Stimulated activated CD8-positive, alpha-beta memory T cell treated with anti-CD3 and anti-CD28 coated beads, Interleukin-15, amount 100 ng/mL, for 1 hour (primary cell): ENCODE results near the gene NEK2.
"Not testable (repeated sequence)": the region's sequence is repeated elsewhere in the genome, so short reads cannot be mapped to it uniquely, and the experiment has no call there.

Experiments used
- DNase-seq: peaks from one replicate; pipeline ENCODE4 v3.0.0-alpha.2; 2020; ENCODE audit warnings: low read depth

NEK2 gene

DNA sequence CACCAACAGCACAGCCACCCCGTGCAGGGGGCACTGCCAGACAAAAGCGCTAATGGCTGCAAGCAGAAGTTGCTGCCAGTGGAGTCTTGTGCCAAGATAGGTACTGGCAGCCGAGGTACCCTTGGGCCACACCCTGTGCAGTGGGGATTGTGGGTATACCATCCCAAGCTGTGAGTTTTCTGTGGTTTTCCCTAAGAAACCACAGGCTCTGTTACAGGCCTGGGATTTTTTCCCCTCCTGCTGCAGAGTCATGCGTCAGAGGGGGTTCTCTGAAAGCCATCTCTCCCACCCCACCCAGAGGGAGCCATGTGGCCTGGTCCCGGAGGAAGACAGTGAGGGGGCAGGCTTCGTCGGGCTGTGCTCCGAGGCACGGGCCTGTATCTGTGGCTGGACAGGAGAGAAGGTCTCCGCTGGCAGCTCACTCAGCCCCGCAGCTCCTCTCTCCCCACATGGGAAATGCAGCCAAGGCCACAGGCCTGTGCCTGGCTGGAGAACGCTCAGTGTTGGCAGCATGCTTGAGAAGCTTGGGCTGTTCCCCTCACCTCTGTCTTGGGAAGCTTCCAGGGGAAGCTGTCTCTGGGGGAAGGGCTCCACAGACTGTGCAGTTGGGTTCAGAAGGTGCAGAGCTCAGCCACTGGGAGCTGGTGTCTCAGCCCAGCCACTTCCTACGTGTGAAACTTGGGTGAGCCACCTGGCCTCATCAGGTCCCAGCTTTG lies 42.5 kb downstream of the NEK2 start:
- no peak for DNase-seq

DNA sequence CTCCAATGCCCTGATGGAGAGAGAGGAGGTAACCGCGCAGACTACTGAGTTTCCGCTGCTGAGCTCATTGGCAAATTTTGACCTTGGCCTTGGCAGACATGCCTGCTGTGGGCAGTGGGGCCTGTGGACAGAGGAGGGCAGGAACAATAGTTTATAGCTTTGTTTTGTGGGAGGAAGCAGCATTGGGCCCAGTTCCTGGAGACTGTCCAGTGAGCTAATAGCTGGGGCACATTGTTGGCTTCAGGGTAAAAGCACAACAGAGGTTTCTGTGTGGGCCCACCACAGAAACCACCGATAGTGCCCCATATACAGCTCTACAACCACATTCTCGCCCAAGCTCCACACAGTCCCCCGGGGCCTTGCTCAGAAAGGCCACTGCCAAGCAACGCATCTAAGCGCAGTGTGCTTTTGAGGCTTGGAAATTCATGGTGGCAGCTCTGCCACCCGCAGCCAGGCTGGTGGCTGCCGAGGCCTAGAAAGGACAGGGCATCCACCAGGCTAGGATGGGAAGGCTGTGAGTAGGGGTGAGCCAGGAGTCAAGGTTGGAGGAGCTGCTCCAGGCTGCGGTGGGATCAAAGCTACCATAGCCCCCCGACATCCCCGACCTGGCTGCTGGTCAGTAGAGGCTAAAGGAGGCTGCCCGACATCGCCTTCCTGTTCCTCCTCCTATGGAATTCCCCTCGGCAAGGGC lies 43.2 kb downstream of the NEK2 start:
- no peak for DNase-seq

DNA sequence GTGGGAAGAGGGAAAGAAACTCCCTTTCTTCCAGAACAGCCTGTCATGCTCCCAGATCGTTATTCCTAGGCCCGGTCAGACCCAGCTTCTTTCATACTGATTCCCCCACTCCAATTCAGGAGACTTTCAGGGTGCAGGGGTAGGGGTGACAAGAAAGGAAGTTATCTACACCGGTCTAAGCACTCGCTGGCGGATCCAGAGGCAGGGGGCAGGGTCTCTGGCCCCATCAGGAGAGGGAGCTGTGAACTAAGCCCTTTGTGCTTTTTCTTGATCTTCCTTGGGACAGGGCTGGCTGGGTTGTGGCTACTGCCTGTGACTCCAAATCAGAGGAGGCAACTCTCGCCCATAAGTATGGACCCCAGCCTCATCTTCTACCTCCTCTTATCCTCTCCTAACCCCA lies 44.3 kb downstream of the NEK2 start:
- no peak for DNase-seq

DNA sequence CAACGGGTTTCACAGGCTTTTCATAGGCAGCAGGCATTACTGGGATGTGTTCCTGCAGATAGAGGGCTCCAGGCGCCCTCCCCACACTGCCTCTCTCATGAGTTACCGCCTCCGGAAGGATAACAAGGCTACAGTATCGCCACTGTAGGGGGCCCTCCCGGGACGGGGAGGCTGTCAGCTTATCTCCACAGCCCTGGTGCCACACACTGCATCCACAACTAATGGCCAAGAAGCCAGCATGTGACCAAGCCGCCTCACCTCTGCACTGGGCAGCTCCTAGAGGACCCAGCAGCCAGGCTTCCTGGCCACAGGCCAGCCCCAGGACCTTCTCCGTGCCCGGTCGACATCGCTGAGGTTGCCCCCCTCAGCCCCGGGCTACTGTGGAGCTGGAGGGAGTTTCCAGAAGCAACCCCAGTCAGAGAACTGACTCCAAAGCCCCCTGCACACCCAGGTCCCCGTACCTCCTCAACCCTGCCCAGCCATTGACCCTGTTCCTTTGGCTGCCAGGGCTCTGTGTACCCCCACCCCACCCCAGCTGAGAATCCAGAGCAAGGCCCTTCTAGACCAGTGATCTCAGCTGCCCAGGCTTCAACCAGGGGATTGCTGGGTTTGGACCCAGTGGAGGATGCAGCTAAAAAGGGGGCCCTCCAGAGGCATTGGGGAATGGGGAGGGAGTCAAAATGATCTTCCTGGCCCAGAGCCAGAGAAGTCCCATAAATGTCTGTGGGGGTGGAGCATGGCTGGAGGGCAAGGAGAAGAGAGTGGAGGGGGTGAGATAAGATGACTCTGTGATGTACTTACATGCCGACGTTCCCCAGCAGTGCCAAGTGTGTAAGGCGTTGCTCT lies 45.0 kb downstream of the NEK2 start:
- DNase-seq = no peak

DNA sequence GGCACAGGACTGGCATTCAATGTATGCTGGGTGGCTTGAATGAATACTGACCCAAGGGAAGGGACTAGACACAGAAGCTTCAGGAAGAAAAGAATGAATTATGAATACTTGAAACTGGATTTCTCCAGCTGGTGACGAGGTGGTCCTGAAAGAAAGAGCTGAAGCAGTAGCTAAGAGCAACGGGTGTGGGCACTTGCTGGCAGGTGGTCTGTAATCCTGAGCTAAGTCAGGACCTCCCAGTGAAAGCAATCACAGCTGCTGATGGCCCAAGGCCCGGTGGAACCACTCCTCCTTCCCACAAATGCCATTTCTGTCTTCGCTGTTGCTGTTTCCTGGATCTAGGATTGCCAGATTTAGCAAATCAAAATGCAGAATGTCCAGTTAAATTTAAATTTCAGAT lies 47.0 kb downstream of the NEK2 start:
- no peak for DNase-seq

DNA sequence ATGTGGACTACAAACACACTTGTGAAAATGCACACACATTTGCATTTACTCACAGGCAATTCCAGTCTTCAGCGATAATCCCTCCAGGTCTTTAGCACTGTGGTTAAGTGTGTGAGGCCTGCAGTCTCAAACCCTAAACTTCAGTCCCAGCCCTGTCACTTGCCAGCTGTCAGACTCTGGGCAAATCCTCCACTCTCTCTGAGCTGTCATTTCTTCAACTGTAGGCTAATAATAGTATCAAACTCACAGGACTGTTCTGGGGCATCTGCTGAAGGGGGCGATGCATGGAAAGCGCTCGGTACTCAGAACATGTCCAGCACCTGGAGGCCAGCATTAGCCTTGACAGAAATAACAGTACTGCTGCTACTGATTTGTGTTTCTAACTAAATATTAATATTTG lies 48.2 kb downstream of the NEK2 start:
- DNase-seq = no peak

DNA sequence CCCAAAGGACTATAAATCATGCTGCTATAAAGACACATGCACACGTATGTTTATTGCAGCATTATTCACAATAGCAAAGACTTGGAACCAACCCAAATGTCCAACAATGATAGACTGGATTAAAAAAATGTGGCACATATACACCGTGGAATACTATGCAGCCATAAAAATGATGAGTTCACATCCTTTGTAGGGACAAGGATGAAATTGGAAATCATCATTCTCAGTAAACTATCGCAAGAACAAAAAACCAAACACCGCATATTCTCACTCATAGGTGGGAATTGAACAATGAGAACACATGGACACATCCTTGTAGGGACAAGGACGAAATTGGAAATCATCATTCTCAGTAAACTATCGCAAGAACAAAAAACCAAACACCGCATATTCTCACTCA lies 49.6 kb downstream of the NEK2 start:
- DNase-seq = not testable (repeated sequence)

DNA sequence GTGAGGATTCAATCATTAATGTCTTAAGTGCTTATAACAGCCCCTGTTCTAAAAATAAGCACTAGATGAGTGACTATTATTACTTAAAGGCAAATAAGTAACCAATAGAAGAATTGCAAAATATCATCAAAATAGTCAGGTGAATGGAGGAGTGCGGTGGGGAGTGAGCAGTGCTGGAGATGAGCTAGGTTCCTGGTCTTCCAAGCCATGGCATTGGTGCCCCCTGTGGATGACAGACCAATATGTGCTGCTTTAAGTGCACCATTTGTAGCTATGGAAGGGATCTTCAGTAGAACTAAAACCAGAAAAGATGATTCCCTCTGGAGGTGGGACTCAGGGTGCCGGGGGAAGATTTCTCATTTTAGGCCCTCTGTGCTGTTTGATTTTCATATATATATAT lies 50.4 kb downstream of the NEK2 start:
- no peak for DNase-seq

DNA sequence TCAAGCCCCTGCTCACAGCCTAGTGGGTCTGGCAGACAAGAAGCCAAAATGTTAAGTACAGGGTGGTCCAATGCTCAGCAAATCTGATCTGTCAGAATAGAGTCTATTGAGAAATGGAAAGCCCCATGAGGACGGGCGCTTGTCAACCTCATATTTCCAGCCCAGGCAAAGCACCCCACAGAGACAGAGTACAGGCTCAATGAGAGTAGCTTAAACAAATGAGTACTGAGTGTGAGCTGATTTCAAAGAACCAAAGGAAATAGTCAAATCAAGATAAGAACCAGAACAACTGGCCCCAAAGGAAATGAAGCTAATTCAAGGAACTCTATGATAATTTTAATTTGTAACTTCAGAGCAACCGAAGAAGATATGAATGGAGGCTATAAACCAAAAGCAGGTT lies 51.9 kb downstream of the NEK2 start:
- no peak for DNase-seq

DNA sequence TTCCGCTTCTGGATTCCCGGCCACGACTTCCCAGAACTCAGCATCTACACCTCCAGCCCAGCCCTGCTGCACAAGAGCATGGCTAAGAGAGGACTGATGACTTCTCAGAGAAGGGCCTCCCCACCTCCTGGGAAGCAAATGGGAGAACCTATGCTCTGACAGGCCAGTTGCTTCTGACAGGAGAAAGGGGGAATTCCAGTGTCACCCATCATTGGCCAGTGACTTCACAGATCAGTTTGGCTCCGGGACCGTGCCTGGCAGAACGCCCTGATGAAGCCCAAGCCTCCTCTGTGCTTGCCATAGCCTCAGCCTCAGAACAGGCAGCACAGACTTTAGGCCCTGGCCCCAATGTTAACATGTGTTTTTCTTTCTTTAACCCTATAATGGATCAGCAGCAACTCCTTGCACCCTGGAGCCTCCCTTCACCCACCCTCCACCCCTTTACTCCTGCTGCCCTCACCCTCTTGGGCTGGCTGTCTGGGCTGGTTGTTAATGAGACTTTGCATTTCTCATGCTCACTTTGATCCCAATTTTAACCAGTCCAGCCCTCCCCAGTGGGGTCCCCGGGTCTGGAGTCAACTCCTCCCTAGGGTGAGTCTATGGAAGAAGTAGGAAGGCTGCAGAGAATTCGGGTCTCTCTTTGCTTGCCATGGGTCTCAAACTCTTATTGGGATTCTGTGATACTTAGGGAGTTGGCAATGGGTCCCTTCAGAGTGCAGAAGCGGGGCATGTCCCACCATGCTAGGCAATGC lies 53.8 kb downstream of the NEK2 start:
- no peak for DNase-seq

DNA sequence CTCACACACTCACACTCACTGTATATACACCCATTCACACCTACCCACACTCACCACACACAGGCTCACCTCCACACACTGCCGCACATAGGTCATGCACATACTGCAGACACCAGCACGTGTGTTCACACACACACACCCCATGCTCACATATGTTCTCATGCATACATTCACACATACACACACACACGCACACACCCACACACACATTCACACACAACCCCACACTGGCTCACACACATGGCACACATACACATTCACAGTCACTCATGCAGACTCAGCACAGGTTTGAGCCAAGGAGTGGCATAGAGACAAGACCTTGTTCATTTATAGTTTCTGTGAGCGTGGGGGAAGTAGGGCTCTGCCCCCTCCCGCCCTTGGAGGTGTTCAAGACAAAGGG lies 55.3 kb downstream of the NEK2 start:
- DNase-seq = no peak

DNA sequence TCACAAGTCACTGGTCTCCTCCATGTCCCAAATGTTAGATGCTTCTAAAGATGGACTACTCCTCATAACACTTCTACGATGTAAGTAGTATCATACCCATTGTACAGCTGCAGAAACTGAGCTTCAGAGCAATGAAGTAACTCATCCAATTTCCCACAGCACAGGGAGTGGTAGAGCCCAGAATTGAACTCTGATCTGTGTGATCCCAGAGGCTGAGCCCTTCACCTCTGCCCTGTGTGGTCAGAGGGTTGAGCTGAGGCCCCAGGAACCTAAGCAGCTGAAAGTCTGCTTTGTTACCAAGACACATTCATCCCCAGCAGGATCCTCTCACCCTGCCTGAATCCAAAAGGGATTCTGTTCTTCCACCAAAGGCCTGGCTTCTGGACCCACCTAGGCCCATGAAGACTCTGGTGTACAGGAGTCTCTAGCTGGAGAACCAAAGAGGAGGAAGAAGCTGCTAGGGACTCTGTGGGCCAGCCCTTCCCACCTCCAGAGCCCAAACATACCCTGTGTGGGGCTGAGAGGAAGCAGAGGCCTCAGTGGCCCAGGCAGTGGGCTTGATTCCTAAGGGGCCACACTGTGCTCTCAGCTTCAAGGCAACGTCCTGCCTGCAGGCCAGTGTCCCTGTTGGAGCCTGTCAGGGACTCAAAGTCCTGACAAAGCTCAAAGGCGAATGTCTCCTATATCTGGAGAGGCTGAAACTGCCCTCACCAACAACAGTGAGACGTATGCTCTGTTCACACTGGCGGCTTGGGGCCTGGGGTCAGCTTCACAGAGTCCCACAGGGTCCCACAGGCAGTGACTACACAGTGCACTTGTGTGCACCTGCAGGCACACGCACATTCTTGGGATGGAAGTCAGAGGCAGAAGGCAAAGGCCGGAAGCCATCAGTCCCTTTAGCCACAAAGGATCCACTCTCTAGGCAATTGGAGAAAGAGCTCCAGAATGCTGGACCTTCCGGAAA lies 56.1 kb downstream of the NEK2 start:
- DNase-seq = no peak

DNA sequence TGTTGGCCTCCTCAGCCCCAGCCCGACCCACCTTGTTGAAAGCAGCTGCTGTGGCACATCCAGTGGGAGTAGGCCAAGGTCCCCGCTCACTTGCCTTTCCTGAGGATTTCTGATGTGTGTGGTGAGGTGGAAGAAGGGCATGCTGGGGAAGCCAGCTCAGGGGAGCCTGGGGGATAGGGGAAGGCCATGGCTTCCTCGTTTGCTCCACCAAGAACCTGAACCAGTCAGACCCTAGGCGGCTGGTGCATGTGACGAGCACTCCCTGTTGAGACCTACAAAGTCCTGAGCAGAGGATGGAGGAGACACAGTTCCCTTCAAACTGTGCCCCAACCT lies 58.5 kb downstream of the NEK2 start:
- no peak for DNase-seq

DNA sequence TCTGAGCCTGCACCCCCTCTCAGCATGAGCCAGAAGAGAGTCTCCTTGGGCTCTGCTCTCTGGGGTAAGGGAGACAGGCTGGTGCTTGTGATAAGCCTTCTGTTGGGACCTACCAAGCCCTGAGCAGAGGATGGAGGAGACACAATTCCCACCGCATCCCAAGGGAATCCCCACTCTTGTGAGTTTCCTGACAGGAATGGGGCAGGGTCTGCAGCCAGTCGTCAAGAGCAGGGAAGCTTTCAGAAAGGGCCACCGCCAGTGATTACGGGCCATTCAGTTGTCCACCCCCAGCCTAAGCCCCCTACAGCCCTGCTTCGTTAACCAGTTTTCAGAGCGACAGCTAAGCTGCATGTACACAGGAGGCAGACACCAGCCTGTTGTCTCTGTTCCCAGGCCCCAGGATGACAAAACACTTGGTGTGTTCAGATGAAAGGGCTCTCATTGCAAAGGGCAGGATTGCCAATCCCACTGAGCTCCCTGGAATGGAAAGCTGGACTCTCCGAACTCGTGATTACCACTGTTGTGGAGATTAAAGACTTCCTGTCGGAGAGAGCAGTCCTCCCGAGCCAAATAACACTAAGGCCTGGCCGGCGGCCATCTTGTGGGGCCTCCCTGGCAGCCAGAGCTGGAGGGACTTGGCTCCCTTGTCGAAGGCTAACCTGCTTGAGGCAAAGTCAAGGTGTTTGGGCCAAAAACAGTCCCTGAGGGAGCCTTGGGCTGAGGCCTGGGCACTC lies 59.0 kb downstream of the NEK2 start:
- DNase-seq = no peak

DNA sequence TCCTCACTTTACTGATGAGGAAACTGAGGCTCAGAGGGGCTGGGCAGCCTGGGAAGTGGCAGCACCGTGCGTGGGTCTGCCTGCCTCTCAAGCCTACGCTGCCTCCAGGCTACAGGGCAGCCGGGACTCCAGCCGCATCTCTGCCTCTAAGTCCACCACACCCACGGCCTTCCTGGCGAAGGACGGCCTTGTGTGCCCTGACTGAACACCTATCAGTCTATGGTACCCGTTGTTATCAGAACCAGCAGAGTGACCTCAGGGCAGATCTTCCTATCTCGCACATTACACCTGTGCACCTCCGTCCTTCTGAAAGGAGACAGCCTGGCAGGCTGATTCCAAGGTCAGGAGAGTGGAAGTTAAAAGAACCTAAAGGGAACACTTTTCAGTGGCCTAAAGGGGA lies 60.8 kb downstream of the NEK2 start:
- no peak for DNase-seq

DNA sequence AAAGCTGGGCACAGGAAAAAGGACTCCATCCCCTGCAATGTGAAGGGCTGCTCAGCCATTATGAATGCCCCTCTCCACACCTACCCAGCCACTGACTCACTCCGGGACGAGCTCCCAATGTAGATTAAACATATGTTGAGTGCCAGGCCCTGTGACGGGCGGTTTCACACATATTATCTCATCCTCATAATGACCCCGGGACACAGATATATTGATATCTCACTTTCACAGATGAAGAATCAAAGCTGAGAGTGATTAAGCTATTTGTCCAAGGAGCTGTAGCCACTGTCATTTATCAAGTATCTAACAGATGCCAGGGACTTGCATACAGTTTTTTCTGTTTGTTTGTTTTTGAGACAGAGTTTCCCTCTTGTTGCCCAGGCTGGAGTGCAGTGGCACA lies 61.5 kb downstream of the NEK2 start:
- no peak for DNase-seq

DNA sequence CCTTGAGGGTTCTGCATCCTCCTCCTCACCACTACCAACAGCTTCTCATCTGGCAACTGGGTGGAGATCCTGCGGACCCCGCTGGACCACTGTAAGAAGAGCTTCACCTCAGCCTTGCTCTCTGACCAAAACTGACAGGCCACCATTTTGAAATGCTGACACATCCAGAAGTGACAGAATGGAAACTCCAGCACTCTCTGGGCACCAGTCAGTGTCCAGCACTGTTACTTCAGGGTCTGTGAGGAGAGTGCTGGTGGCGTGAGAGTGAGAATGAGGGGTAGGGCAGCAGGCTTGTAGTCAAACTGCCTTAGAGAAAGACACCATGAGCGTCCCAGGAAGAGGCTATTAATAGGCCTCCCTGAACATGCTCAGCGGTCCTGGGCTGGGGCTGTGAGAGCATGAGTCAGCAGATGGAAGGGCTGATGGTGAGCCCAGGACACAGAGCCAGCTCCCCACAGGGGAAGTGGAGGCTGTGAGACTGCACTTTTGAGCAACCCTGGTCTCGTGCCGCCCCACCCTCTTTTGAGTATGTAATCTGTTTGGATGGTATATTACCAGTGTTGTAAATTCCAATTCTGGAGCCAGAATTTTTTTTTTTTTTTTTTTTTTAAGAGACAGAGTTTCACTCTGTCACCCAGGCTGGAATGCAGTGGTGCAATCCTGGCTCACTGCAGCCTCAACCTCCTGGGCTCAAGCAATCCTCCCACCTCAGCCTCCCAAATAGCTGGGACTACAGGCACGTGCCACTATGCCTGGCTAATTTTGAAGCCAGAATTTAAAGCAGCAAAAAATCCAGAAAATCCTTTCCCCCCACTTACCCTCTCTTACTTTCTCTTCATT lies 62.1 kb downstream of the NEK2 start:
- no peak for DNase-seq

DNA sequence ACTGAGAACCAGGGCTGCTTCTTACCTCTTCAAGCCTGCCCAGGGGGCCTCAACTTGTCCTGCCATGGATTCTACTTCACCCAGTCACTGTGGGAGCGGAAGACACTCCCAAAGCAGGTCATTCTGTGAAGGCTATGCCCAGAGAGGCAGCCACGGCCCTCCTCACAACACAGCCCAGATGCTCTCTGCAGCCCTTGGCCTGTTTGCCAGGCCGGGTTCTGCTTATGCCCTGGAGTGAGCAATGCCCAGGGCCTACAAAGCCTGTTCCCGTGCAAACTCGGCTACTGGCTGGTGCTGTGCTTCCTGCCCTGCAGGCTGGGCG lies 62.7 kb downstream of the NEK2 start:
- DNase-seq = no peak
